ENCODE measurements around the gene VTCN1. TPM values are rescaled to one million over a fixed set of nuclear protein-coding genes. Genes with fewer than 3 reads are reported as not detected.
A peak's percentile ranks its signal among the peaks of the same experiment; 100 is the strongest.
"Not testable (repeated sequence)": the region's sequence is repeated elsewhere in the genome, so short reads cannot be mapped to it uniquely, and the experiment has no call there.

VTCN1 gene
- total RNA-seq, 1 experiment from 2014 or later: not detected

DNA sequence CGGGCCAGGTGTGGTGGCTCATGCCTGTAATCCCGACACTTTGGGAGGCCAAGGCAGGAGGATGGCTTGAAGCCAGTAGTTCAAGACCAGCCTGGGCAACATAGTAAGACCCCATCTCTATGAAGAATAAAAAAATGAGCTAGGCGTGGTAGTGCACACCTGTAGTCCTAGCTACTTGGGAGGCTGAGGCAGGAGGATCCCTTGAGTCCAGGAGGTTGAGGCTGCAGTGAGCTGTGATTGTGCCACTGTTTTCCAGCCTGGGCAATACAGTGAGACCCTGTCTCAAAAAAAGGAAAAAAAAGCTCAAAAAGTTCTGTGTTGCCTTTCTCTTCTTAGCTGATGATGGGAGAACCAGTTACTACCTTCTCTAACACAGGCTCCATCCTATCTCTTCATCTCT, 108.9 kb downstream of the VTCN1 start:
- DNase-seq (ENCODE audit: extremely low read depth, low read depth): not testable (repeated sequence)

DNA sequence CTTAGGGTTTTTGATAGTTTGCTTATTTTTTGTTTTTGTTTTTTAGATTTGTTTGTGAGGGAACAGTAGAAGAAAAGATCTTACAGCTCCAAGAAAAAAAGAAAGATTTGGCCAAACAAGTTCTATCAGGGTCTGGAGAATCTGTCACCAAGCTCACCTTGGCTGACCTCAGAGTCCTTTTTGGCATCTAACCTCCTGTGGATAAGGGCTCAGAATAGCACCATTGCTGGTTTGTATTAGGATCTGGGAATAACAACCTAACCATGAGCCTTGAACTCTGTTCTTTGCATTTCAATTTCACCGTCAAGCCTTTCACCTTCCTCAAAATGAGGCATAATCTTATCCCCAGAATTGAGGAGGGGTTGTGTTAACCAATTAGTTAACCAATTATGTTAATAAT, 109.4 kb downstream of the VTCN1 start:
- DNase-seq (ENCODE audit: extremely low read depth, low read depth): no peak

DNA sequence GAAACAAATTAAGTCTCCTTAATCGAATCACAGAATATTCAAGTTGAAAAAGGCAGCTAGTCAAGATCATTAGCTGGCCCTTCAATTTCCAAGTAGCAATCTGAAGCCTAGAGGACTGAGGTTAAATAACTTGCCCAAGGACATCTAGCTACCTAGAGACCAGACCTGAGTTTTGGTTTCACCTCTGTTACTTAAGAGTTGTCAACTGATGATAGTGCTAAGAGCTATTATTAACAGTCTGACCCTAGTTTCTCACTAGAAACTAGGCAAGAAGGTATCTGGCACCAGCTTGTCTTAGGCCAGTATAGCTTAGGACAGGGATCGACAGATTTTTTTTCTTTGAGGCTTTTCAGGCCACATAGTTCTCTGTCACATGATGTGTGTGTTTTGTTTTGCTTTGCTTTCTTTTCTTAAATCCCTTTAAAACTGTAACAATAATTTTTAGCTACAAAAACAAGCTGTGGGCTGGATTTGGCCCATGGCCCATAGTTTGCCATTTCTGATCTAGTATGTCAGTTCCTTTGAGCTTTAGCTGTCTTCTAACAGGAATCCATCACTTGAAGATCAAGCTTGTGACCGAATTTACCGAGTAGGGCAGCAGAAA, 112.3 kb downstream of the VTCN1 start:
- no peak for DNase-seq (ENCODE audit: extremely low read depth, low read depth)

DNA sequence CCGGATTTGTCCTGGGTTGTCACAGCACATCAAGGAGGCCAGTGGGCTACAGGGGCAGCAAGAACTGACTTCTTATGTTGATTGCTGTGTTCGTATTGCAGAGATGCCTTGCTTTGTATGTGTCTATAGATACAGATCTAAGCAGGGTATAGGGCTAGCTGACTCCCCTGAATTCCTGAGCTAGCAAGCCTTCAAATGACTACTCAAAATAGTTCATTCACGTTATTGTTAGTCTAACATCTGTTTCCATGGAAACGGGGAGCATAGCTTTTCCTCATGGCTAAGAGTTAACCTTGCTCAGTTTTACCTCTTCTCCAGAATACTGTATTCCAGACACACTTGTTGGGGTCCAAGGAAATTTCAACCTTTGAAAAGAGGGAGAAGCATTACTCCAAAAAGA, 113.3 kb downstream of the VTCN1 start:
- DNase-seq (ENCODE audit: extremely low read depth, low read depth): no peak

DNA sequence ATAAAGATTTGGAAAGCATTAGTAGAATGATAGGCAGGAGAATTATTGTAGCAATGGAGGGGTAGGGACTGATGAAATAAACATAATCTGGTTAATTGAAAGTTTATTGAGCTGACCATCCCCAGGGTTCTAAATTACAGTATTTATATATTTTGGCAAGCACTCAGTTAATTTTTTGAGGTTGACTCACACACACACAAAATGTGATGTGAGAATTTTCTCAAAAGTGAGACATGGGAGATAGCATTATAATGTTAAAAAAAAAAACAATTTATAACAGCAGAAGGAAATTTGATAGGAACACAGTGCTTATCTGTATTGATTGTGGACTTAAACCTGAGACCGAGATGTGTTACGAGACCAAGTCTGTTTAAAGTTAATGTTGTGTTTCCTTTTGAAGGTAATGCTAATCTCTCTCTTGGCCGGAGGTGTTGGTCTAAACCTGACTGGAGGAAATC, 113.7 kb downstream of the VTCN1 start:
- DNase-seq (ENCODE audit: extremely low read depth, low read depth): no peak

DNA sequence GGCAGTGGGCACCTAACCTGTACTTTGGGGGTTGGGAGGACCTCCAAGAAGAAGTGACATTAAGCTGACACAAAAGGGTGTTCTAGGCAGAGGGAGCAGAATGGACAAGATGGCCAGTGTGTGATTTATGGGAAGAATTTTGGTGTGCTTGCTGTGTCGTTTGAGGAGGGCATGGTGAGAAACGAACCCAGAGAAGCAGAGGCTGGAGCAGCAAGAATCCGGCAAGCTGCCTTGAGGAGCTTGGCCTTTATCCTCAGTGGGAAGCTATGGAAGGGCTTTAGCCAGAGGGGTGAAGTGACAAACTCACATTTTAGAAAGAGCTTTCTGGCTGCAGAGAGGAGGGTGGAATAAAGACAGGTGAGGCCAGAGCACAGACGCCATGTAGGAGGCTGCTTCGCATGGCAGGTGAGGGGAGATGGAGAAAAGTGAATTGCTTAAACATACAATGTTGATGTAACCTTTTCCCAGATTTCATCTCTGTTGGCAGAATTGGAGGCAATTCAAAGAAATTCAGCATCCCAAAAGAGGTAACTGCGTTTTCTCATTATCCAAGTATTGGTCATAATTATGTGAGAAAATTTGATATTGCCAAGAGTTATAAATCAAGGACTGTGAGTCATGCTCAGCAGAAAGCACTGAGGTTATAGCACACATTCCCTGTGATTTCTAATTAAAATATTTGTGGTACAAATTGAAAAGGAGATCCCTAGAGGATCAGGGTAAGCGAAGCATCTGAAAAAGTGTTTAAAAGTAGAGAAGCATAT, 115.7 kb downstream of the VTCN1 start:
- DNase-seq (ENCODE audit: extremely low read depth, low read depth): no peak

DNA sequence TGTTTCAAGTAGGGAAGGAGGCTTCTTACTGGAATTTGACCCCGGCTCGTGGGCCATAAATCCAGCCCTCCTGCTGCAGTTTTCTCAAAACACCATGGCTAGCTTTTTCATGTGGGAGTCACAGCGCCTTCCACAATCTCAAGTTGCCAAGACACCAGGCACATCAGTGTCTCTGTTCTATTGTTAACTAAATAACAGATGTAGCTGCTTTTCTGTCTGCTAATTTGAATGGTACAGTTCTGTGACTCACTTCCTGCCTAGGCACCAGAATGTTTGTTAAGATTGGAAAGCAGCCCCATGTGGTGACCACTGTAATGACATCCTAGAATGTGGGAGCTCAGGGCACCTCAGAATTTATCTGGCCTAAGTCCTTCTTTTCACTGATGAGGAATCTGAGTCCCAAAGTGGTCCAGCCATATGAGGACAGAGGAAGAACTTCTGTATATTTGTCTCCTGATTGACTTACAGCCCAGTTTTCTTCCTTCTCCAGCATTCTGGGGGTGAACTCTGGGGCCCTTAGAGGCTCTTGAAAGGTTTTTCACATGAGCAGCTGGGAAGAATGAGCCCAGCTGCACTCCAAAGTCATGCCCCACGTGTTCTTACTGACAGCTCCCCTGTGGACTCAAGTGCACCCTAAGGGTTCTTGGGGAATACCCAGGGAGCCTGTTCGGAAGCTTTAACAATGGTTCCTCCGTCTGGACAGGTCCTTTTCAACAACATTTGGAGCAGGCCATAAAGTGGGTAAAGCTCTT, 116.7 kb downstream of the VTCN1 start:
- peak; percentile 47 for DNase-seq (ENCODE audit: extremely low read depth, low read depth)

Small RNAs within 50 kb of the gene (small RNA-seq; reads per million reads assigned to genes)
- gene MIR942 (0.21 to 13.8 reads per million in 2 experiments), gene RF00017 (0 reads per million in 2 experiments)

Other genes with a start within 250 kb of the VTCN1 start
- 0.17 TPM in 1 of 2 replicates, not detected in the other for gene CD101, start 209.2 kb downstream of the VTCN1 start, total RNA-seq (2014; rRNA removed; shearing (Covaris generic))
- 23.1 and 27.6 TPM in 2 replicates for gene TTF2, start 150.6 kb downstream of the VTCN1 start, total RNA-seq (2014; rRNA removed; shearing (Covaris generic))
- gene TRIM45, start 89.2 kb downstream of the VTCN1 start, total RNA-seq (2014; rRNA removed; shearing (Covaris generic)): 2.4 and 2.9 TPM in 2 replicates
- gene MAN1A2, start 156.5 kb upstream of the VTCN1 start, total RNA-seq (2014; rRNA removed; shearing (Covaris generic)): 23.7 and 24.3 TPM in 2 replicates